Mesendoderm (in vitro differentiated cells): Measurements from ENCODE around the gene TNNT3.
"Not testable (repeated sequence)": the region's sequence is repeated elsewhere in the genome, so short reads cannot be mapped to it uniquely, and the experiment has no call there.

Experiments used
- DNase-seq: peaks from one replicate; pipeline ENCODE4 v3.0.0; 2013
- H2AK5ac ChIP-seq: 2 replicates; pipeline ENCODE4 v1.6.1; 2013; ENCODE audit warnings: low read length, inconsistent platforms
- H2BK120ac ChIP-seq: 2 replicates; pipeline ENCODE4 v1.6.1; 2013; ENCODE audit warnings: low read depth, mild to moderate bottlenecking, low read length, moderate library complexity, mixed read lengths
- H2BK15ac ChIP-seq: replicated peaks from 2 replicates; pipeline ENCODE4 v1.6.1; 2013; ENCODE audit warnings: low read depth, mild to moderate bottlenecking, moderate library complexity
- H2BK5ac ChIP-seq: 2 replicates; pipeline ENCODE4 v1.6.1; 2013; ENCODE audit warnings: low read length, inconsistent platforms
- H3K18ac ChIP-seq: 2 replicates; pipeline ENCODE4 v1.6.1; 2013; ENCODE audit warnings: mild to moderate bottlenecking, low read length, mixed read lengths
- H3K23ac ChIP-seq: one replicate; pipeline ENCODE4 v1.6.1; 2013; ENCODE audit warnings: low read length
- H3K27ac ChIP-seq: 2 replicates; pipeline ENCODE4 v1.5.1; 2013; ENCODE audit warnings: low read depth, mild to moderate bottlenecking, inconsistent platforms, low read length, moderate library complexity
- H3K27me3 ChIP-seq: 2 replicates; pipeline ENCODE4 v1.6.1; 2013; ENCODE audit warnings: low read length, control low read depth, mild to moderate bottlenecking, inconsistent platforms; ENCODE audit not compliant: insufficient read depth, poor library complexity
- H3K36me3 ChIP-seq: 2 replicates; pipeline ENCODE4 v1.6.1; 2013; ENCODE audit warnings: low read length, inconsistent platforms; ENCODE audit not compliant: control insufficient read depth, insufficient read depth
- H3K4ac ChIP-seq: one replicate; pipeline ENCODE4 v1.6.1; 2013; ENCODE audit warnings: low read depth, mild to moderate bottlenecking, low read length, moderate library complexity
- H3K4me1 ChIP-seq: 2 replicates; pipeline ENCODE4 v1.6.1; 2013; ENCODE audit warnings: low read depth, low read length, inconsistent platforms; ENCODE audit not compliant: control insufficient read depth
- H3K4me2 ChIP-seq: 2 replicates; pipeline ENCODE4 v1.6.1; 2013; ENCODE audit warnings: low read length
- H3K4me3 ChIP-seq: 2 replicates; pipeline ENCODE4 v1.5.1; 2013; ENCODE audit warnings: mild to moderate bottlenecking, low read length
- H3K56ac ChIP-seq: one replicate; pipeline ENCODE4 v1.6.1; 2013; ENCODE audit warnings: low read length
- H3K79me1 ChIP-seq: 2 replicates; pipeline ENCODE4 v1.6.1; 2013; ENCODE audit warnings: low read length, inconsistent platforms
- H3K79me2 ChIP-seq: 2 replicates; pipeline ENCODE4 v1.6.1; 2013; ENCODE audit warnings: mild to moderate bottlenecking, low read length; ENCODE audit not compliant: control insufficient read depth, insufficient read depth
- H3K9ac ChIP-seq: 2 replicates; pipeline ENCODE4 v1.6.1; 2013; ENCODE audit warnings: low read length, inconsistent platforms
- H4K5ac ChIP-seq: one replicate; pipeline ENCODE4 v1.6.1; 2013; ENCODE audit warnings: low read length
- H4K8ac ChIP-seq: one replicate; pipeline ENCODE4 v1.6.1; 2013; ENCODE audit warnings: low read depth, mild to moderate bottlenecking, control low read depth, low read length, moderate library complexity
- WGBS: extraction: QIAGEN DNeasy Blood & Tissue Kit; methylation state at CpG from one replicate; pipeline ENCODE4 v1.1.7; 2013; ENCODE audit warnings: low lambda C conversion rate, missing lambda C conversion rate; ENCODE audit not compliant: insufficient coverage; ENCODE audit errors: extremely low coverage; 5-methylcytosine and 5-hydroxymethylcytosine counted together

Gene TNNT3

DNA sequence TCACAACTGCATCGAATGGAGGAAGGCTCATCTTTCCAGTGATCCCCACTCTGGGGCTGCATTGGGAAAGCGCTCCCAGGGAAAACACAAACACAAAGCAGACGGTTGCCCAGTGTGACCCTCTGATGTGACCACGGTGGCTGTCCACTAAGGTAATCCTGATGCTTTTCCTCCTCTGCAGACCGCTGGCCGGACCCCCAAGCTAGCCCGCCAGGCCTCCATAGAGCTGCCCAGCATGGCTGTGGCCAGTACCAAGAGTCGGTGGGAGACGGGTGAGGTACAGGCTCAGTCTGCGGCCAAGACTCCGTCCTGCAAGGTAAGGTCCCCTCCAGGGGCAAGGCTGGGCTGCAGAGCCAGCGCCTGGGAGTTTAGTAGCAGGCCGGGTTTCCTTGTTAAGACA lies 33.0 kb upstream of the TNNT3 start:
- not testable (repeated sequence) for H2BK5ac ChIP-seq, H3K4me3 ChIP-seq, H2AK5ac ChIP-seq, H3K18ac ChIP-seq, DNase-seq, H4K8ac ChIP-seq, H3K23ac ChIP-seq, H3K56ac ChIP-seq, H4K5ac ChIP-seq, H3K27me3 ChIP-seq, H3K4ac ChIP-seq, H2BK120ac ChIP-seq, H3K79me2 ChIP-seq, H3K9ac ChIP-seq, H3K27ac ChIP-seq, H3K4me2 ChIP-seq, H3K79me1 ChIP-seq, H3K36me3 ChIP-seq, H3K4me1 ChIP-seq, H2BK15ac ChIP-seq
- WGBS = no CpG with 5 or more reads among the region's 13 CpGs

DNA sequence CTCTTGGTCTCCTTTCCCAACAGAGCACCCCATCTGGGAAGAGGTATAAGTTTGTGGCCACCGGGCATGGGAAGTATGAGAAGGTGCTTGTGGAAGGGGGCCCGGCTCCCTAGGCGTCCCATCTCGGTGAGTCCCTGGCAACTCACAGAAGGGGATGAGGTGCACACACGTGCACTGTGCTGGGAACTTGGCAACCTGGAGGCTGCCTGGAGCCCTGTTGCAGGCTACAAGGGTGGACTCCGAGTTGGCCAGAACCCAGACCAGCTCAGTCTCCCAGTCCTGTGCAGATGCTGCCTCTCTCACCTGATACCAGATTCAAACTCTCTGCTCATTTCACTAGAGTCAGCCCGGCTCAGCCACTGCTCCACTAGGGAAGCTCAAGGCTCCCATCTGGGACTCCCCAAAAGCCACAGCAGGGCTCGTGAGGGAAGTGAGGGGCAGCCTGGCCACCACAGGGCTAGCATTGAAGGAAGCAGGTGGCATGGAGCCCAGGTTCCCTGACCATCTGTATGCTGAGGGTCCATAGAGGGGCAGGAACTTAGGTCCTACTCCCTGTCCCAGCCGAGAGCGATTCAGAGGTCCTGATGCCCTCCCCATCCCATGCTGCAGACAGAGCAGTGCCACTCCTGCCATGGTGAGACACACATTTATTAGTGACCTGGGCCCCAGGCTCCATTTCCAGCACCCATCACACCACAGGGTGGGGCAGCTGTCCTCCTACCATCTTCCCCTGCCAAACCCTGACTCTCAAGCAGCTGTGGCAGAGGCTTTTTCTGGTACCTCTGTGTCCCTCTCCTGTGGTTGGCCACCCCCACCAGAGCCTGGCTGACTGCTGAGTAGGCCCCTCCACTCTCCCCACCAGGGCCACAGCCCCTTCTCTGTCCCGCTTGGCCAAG lies 31.8 kb upstream of the TNNT3 start:
- no peaks in the 10 kb centered on the region for H3K36me3 ChIP-seq
- no peak overlapping the region for H3K4me3 ChIP-seq
- no peak overlapping the region for H4K8ac ChIP-seq
- H4K5ac ChIP-seq = no peak overlapping the region
- H3K79me1 ChIP-seq = no peaks in the 10 kb centered on the region
- H3K56ac ChIP-seq = no peak overlapping the region
- H3K27me3 ChIP-seq = no peaks in the 10 kb centered on the region
- H3K79me2 ChIP-seq = no peaks in the 10 kb centered on the region
- H3K27ac ChIP-seq = no peak overlapping the region
- no peak for DNase-seq
- no peak overlapping the region for H2BK15ac ChIP-seq
- H3K4ac ChIP-seq = no peak overlapping the region
- H3K18ac ChIP-seq = no peak overlapping the region
- no CpG with 5 or more reads among the region's 11 CpGs for WGBS
- no peak overlapping the region for H3K23ac ChIP-seq
- H3K4me2 ChIP-seq = no peak overlapping the region
- no peak overlapping the region for H2AK5ac ChIP-seq
- H3K4me1 ChIP-seq = no peaks in the 10 kb centered on the region
- no peak overlapping the region for H2BK120ac ChIP-seq
- no peak overlapping the region for H2BK5ac ChIP-seq
- H3K9ac ChIP-seq = no peak overlapping the region

DNA sequence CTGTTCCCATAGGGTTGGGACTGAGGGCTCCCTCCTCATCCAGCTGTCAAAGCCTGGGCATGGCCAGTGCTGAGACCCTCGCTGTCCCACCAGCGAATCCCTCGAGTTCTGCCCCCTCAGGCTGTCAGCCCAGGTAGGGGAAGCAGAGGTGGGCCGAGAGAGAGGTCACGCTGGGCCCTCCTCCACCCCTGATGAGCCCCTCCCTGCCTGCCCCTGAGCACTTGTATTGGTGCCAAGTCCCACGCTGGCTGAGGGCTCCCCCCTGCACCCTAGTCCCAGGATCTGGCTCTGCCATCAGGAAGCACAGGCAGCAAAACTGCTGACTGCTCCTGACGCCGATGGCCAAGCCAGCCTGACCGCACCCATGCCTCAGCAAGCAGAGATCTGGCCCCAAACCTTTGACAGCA lies 31.2 kb upstream of the TNNT3 start:
- no peak overlapping the region for H3K56ac ChIP-seq
- no peak overlapping the region for H2AK5ac ChIP-seq
- H3K4me2 ChIP-seq = no peak overlapping the region
- H3K4me3 ChIP-seq = no peak overlapping the region
- no peak overlapping the region for H4K5ac ChIP-seq
- H3K9ac ChIP-seq = no peak overlapping the region
- no CpG with 5 or more reads among the region's 9 CpGs for WGBS
- H2BK15ac ChIP-seq = no peak overlapping the region
- no peak overlapping the region for H3K4ac ChIP-seq
- no peaks in the 10 kb centered on the region for H3K79me2 ChIP-seq
- no peaks in the 10 kb centered on the region for H3K79me1 ChIP-seq
- no peaks in the 10 kb centered on the region for H3K36me3 ChIP-seq
- H3K27ac ChIP-seq = no peak overlapping the region
- no peak overlapping the region for H3K18ac ChIP-seq
- no peak overlapping the region for H3K23ac ChIP-seq
- H2BK5ac ChIP-seq = no peak overlapping the region
- no peak overlapping the region for H2BK120ac ChIP-seq
- no peak for DNase-seq
- H3K4me1 ChIP-seq = no peaks in the 10 kb centered on the region
- H3K27me3 ChIP-seq = no peaks in the 10 kb centered on the region
- H4K8ac ChIP-seq = no peak overlapping the region

DNA sequence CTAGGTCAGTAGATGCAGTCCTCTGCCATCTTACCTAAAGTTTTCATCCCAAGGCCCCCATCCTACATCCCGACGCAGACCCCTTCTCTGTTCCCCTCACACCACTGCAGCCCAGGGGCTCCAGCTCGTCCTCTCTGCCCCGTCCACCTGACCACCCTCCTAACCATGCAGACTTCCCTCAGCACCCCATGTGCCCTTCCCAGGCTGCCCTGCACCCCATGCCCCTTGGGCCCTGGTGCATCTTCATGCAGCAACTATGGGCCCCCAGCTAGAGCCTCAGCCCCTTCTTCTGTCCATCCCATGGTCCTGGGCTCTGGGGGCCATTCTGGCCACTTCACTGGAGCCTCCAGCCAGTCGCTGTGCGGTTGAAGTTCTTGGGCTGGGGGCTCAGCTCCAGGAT lies 30.7 kb upstream of the TNNT3 start:
- H3K56ac ChIP-seq = no peak overlapping the region
- no peak overlapping the region for H2BK5ac ChIP-seq
- no peaks in the 10 kb centered on the region for H3K79me2 ChIP-seq
- H2AK5ac ChIP-seq = no peak overlapping the region
- H3K27me3 ChIP-seq = no peaks in the 10 kb centered on the region
- DNase-seq = no peak
- no peak overlapping the region for H2BK15ac ChIP-seq
- no peak overlapping the region for H3K23ac ChIP-seq
- H3K18ac ChIP-seq = no peak overlapping the region
- H3K79me1 ChIP-seq = no peaks in the 10 kb centered on the region
- H3K36me3 ChIP-seq = no peaks in the 10 kb centered on the region
- no peak overlapping the region for H3K4me3 ChIP-seq
- no peak overlapping the region for H3K4me2 ChIP-seq
- no peak overlapping the region for H4K8ac ChIP-seq
- no peak overlapping the region for H2BK120ac ChIP-seq
- no CpG with 5 or more reads among the region's 6 CpGs for WGBS
- H3K27ac ChIP-seq = no peak overlapping the region
- no peak overlapping the region for H3K4ac ChIP-seq
- H3K4me1 ChIP-seq = no peaks in the 10 kb centered on the region
- no peak overlapping the region for H4K5ac ChIP-seq
- no peak overlapping the region for H3K9ac ChIP-seq

DNA sequence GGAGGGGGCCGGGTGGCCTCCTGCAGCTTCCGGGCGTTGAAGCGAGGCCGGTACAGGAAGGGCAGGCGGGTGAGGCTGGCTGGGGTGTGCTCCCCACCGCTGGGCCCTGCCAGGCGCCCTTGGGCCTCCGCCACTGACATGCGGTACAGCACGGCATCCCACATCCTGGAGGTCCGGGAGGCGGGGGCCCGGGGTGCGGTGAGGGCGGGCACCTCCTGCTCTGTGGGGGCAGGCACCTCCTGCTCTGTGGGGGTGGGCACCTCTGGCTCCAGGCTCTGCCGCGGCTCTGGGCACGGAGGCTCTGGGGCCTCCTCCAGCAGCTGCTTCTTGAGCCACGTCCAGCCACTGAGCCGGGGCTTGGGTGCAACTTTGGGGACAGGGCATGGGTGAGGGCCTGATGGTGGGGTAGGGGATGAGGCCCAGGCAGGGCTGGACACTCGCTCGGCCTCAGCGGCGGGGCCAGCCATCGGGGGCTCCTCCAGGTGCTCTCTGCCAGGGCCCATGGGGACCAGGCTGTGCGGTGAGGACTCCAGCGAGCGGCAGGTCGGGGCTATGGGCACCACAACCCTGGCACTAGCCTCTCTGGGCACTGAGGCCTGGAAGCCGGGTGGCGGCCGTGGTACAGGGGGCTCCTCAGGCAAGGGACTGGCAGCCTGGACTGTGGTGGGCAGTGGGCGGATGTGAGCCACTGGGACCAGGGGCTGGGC lies 30.1 kb upstream of the TNNT3 start:
- no peaks in the 10 kb centered on the region for H3K79me2 ChIP-seq
- no peak overlapping the region for H4K5ac ChIP-seq
- no peak overlapping the region for H3K56ac ChIP-seq
- H3K4me2 ChIP-seq = no peak overlapping the region
- H2BK15ac ChIP-seq = no peak overlapping the region
- H2BK5ac ChIP-seq = no peak overlapping the region
- H3K4me1 ChIP-seq = no peaks in the 10 kb centered on the region
- H2BK120ac ChIP-seq = no peak overlapping the region
- no peak overlapping the region for H3K9ac ChIP-seq
- DNase-seq = no peak
- H3K4ac ChIP-seq = no peak overlapping the region
- no peak overlapping the region for H3K27ac ChIP-seq
- H3K79me1 ChIP-seq = no peaks in the 10 kb centered on the region
- H3K18ac ChIP-seq = no peak overlapping the region
- no peak overlapping the region for H3K23ac ChIP-seq
- no peaks in the 10 kb centered on the region for H3K27me3 ChIP-seq
- no CpG with 5 or more reads among the region's 34 CpGs for WGBS
- no peak overlapping the region for H3K4me3 ChIP-seq
- no peaks in the 10 kb centered on the region for H3K36me3 ChIP-seq
- no peak overlapping the region for H2AK5ac ChIP-seq
- H4K8ac ChIP-seq = no peak overlapping the region
